ENCODE results near the gene TANK. TPM values are rescaled to one million over a fixed set of nuclear protein-coding genes. Genes with fewer than 3 reads are reported as not detected.

The TANK gene
- total RNA-seq, 2 experiments from 2014 or later, result 43.4 to 64.9 TPM

DNA sequence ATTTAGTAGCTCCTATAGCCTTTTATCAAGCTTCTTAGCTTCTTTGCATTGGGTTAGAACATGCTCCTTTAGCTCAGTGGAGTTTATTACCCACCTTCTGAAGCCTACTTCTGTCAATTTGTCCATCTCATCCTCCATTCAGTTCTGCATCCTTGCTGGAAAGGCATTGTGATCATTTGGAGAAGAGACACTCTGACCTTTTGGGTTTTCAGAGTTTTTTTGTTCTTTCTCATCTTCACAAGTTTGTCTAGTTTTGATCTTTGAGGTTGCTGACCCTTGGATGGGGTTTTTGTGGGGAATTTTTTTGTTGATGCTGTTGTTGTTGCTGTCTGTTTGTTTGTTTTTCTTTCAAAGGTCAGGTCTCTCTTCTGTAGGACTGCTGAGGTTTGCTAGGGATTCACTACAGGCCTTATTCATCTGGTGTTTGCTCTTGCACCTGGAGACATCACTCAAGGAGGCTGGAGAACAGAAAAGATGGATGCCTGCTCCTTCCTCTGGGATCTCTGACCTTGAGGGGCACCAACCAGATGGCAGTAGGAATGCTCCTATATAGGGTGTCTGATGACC is 13.9 kb upstream of the TANK start:
- TF ChIP-seq EZH2phosphoT487 (IDR thresholded peaks at IDR 0.05; ENCODE audit: borderline replicate concordance, low read depth, low read length), result no peak
- TF ChIP-seq, protein P1, sequence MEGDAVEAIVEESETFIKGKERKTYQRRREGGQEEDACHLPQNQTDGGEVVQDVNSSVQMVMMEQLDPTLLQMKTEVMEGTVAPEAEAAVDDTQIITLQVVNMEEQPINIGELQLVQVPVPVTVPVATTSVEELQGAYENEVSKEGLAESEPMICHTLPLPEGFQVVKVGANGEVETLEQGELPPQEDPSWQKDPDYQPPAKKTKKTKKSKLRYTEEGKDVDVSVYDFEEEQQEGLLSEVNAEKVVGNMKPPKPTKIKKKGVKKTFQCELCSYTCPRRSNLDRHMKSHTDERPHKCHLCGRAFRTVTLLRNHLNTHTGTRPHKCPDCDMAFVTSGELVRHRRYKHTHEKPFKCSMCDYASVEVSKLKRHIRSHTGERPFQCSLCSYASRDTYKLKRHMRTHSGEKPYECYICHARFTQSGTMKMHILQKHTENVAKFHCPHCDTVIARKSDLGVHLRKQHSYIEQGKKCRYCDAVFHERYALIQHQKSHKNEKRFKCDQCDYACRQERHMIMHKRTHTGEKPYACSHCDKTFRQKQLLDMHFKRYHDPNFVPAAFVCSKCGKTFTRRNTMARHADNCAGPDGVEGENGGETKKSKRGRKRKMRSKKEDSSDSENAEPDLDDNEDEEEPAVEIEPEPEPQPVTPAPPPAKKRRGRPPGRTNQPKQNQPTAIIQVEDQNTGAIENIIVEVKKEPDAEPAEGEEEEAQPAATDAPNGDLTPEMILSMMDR (conservative IDR thresholded peaks at IDR 0.05; ENCODE audit: low read length), result no peak
- Histone ChIP-seq H3K4me3 (ENCODE audit: low read depth, low read length, poor library complexity, severe bottlenecking) (no peak overlapping the region), H3K36me3 (ENCODE audit: insufficient read depth, low read length) (peaks cover 17% of the 10 kb centered on the region; the same call in 1 of the 2 replicates), H2AFZ (ENCODE audit: low read length) (no peak overlapping the region), H3K4me2 (ENCODE audit: low read length) (no peak overlapping the region), H4K20me1 (ENCODE audit: insufficient read depth, low read length) (no peaks in the 10 kb centered on the region), H3K9me2 (ENCODE audit: insufficient read depth, low read length) (no peaks in the 10 kb centered on the region), H3K27ac (ENCODE audit: low read depth, low read length, poor library complexity, severe bottlenecking) (no peak overlapping the region), H3K79me2 (ENCODE audit: insufficient read depth, low read depth, low read length) (peaks cover 12% of the 10 kb centered on the region; the same call in 1 of the 2 replicates), H3K9me3 (ENCODE audit: low read length) (peaks cover 34% of the 10 kb centered on the region), H3K4me1 (ENCODE audit: insufficient read depth, low read length, poor library complexity, severe bottlenecking) (no peaks in the 10 kb centered on the region)
- BruUV-seq (replicated peaks), result no TSS peak
- CTCF ChIA-PET (ENCODE audit: unreplicated experiment), result no interaction called here
- DNase-seq (ENCODE audit: low spot score), result no peak
- intact Hi-C loops (cut with micrococcal nuclease; ENCODE audit: unreplicated experiment), result no loop called here
- POLR2A ChIA-PET, result interaction anchor here (0.9 to 1.1 kb wide), 2 partner anchors 17 to 41 kb away, joined by 3 read pairs; no protein-coding TSS in a partner anchor

DNA sequence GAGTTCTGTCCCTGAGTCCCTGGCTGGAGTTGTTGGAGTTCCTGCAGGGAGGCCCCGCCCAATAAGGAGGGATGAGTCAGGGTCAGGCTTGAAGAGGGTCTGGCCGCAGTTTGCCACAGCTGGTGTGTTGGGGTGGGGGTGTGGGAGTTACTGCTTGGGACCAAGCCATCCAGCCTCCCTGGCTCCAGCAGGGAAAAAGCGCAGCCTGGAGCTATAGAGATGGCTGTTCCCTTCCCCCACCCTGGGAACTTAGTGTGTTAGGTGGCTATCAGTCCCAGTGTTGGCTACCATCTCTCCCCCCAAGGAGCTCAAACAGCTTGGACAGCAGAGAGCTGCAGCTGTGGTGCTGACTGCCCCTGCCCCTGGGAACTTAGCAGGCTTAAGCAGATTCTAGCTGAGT is 13.2 kb upstream of the TANK start:
- ChIA-PET CTCF (ENCODE audit: unreplicated experiment) (no interaction called here), POLR2A (no interaction called here)
- H2AFZ ChIP-seq (ENCODE audit: low read length), result no peak overlapping the region
- no peaks in the 10 kb centered on the region for H3K9me2 ChIP-seq (ENCODE audit: insufficient read depth, low read length)
- H3K9me3 ChIP-seq (ENCODE audit: low read length), result peaks cover 41% of the 10 kb centered on the region
- no TSS peak for BruUV-seq (replicated peaks)
- no peak for TF ChIP-seq EZH2phosphoT487 (IDR thresholded peaks at IDR 0.05; ENCODE audit: borderline replicate concordance, low read depth, low read length)
- TF ChIP-seq, protein P1 (conservative IDR thresholded peaks at IDR 0.05; ENCODE audit: low read length), result no peak
- H3K36me3 ChIP-seq (ENCODE audit: insufficient read depth, low read length), result peaks cover 19% of the 10 kb centered on the region; the same call in 1 of the 2 replicates
- no peak overlapping the region for H3K4me2 ChIP-seq (ENCODE audit: low read length)
- H3K4me3 ChIP-seq (ENCODE audit: low read depth, low read length, poor library complexity, severe bottlenecking), result no peak overlapping the region
- intact Hi-C loops (cut with micrococcal nuclease; ENCODE audit: unreplicated experiment), result no loop called here
- no peak overlapping the region for H3K27ac ChIP-seq (ENCODE audit: low read depth, low read length, poor library complexity, severe bottlenecking)
- H4K20me1 ChIP-seq (ENCODE audit: insufficient read depth, low read length), result no peaks in the 10 kb centered on the region
- peaks cover 9% of the 10 kb centered on the region; the same call in 1 of the 2 replicates for H3K79me2 ChIP-seq (ENCODE audit: insufficient read depth, low read depth, low read length)
- no peak for DNase-seq (ENCODE audit: low spot score)
- no peaks in the 10 kb centered on the region for H3K4me1 ChIP-seq (ENCODE audit: insufficient read depth, low read length, poor library complexity, severe bottlenecking)

DNA sequence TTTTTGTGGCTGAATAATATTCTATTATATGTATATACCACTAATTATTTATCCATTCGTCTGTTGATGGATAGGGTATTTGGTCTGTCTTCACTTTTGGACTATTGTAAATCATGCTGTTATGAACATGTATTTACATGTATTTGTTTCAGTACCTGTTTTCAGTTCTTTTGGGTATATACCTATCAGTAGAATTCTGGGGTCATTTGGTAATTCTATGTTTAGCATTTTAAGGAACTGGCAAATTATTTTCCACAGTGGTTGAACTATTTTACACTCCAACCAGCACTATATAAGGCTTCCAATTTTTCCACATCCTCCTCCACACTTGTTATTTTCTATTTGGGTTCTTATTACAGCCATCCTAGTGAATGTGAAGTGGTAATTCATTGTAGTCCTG is 12.4 kb upstream of the TANK start:
- H3K36me3 ChIP-seq (ENCODE audit: insufficient read depth, low read length), result peaks cover 27% of the 10 kb centered on the region; the same call in 1 of the 2 replicates
- ChIA-PET CTCF (ENCODE audit: unreplicated experiment) (no interaction called here), POLR2A (no interaction called here)
- DNase-seq (ENCODE audit: low spot score), result no peak
- H3K4me2 ChIP-seq (ENCODE audit: low read length), result no peak overlapping the region
- TF ChIP-seq, protein P1 (conservative IDR thresholded peaks at IDR 0.05; ENCODE audit: low read length), result no peak
- no peak for TF ChIP-seq EZH2phosphoT487 (IDR thresholded peaks at IDR 0.05; ENCODE audit: borderline replicate concordance, low read depth, low read length)
- H3K27ac ChIP-seq (ENCODE audit: low read depth, low read length, poor library complexity, severe bottlenecking), result no peak overlapping the region
- H3K9me3 ChIP-seq (ENCODE audit: low read length), result peaks cover 49% of the 10 kb centered on the region
- peaks cover 9% of the 10 kb centered on the region; the same call in 1 of the 2 replicates for H3K79me2 ChIP-seq (ENCODE audit: insufficient read depth, low read depth, low read length)
- H3K4me1 ChIP-seq (ENCODE audit: insufficient read depth, low read length, poor library complexity, severe bottlenecking), result no peaks in the 10 kb centered on the region
- no peak overlapping the region for H2AFZ ChIP-seq (ENCODE audit: low read length)
- no TSS peak for BruUV-seq (replicated peaks)
- no peak overlapping the region for H3K4me3 ChIP-seq (ENCODE audit: low read depth, low read length, poor library complexity, severe bottlenecking)
- no peaks in the 10 kb centered on the region for H3K9me2 ChIP-seq (ENCODE audit: insufficient read depth, low read length)
- intact Hi-C loops (cut with micrococcal nuclease; ENCODE audit: unreplicated experiment), result no loop called here
- no peaks in the 10 kb centered on the region for H4K20me1 ChIP-seq (ENCODE audit: insufficient read depth, low read length)

All from OCI-LY7 (cell line).